IMR-90 (cell line): ENCODE data around the gene EPHB6. TPM values are rescaled to one million over a fixed set of nuclear protein-coding genes. Genes with fewer than 3 reads are reported as not detected.

ENCODE experiments used
- ATAC-seq: fragments of 200-7000 bp; cut with Tn5 transposase; 2 replicates; pipeline ENCODE4 v1.9.1; 2020; ENCODE audit warnings: low read depth, mild to moderate bottlenecking, moderate library complexity
- BruUV-seq: library from RNA; stranded (reverse); fragments of 400-500 nt; replicated peaks from 2 replicates; lab custom pipeline; 2021; lab: Mats Ljungman, UMichigan
- CTCF ChIA-PET: fragments of 300-600 bp; formaldehyde crosslinking; extraction: SDS; loops from one replicate; lab custom pipeline; 2021; ENCODE audit warnings: antibody characterized with exemption; lab: Yijun Ruan, JAX
- POLR2A ChIA-PET: fragments of 300-600 bp; sonication (Branson Sonifier 250); formaldehyde crosslinking; loops from one replicate; lab custom pipeline; 2022; ENCODE audit warnings: antibody characterized with exemption; ENCODE audit not compliant: unreplicated experiment; lab: Charles Lee
- DNase-seq: peaks from one replicate; pipeline ENCODE4 v3.0.0; 2013
- H2AFZ ChIP-seq: replicated peaks from 2 replicates; pipeline ENCODE3; 2013; ENCODE audit warnings: low read length, mild to moderate bottlenecking; ENCODE audit not compliant: poor library complexity
- H2AK5ac ChIP-seq: 2 replicates; pipeline ENCODE4 v1.6.1; 2013; ENCODE audit warnings: low read depth, low read length, inconsistent platforms
- H2AK9ac ChIP-seq: replicated peaks from 2 replicates; pipeline ENCODE3; 2013; ENCODE audit warnings: mild to moderate bottlenecking, low read depth, low read length, moderate library complexity; ENCODE audit not compliant: poor library complexity
- H2BK120ac ChIP-seq: 2 replicates; pipeline ENCODE4 v1.6.1; 2013; ENCODE audit warnings: low read depth, low read length, inconsistent platforms
- H2BK15ac ChIP-seq: 3 replicates; pipeline ENCODE4 v1.6.1; 2013; ENCODE audit warnings: low read depth, low read length, inconsistent platforms
- H2BK20ac ChIP-seq: 2 replicates; pipeline ENCODE4 v1.6.1; 2013; ENCODE audit warnings: low read depth, mild to moderate bottlenecking, inconsistent platforms, low read length, moderate library complexity
- H2BK5ac ChIP-seq: 2 replicates; pipeline ENCODE4 v1.6.1; 2013; ENCODE audit warnings: mild to moderate bottlenecking, low read depth, low read length, inconsistent platforms; ENCODE audit not compliant: poor library complexity, severe bottlenecking
- H3K14ac ChIP-seq: replicated peaks from 2 replicates; pipeline ENCODE4 v1.6.1; 2013; ENCODE audit warnings: low read depth, low read length, inconsistent platforms
- H3K18ac ChIP-seq: 2 replicates; pipeline ENCODE4 v1.6.1; 2013; ENCODE audit warnings: low read depth, low read length, control low read depth
- H3K23ac ChIP-seq: 2 replicates; pipeline ENCODE4 v1.6.1; 2013; ENCODE audit warnings: low read depth, low read length, inconsistent platforms
- H3K27ac ChIP-seq: 2 replicates; pipeline ENCODE4 v1.5.1; 2013; ENCODE audit warnings: mild to moderate bottlenecking, control low read depth, low read length; ENCODE audit not compliant: insufficient read depth
- H3K27me3 ChIP-seq: 2 replicates; pipeline ENCODE4 v1.6.1; 2013; ENCODE audit warnings: low read length; ENCODE audit not compliant: control insufficient read depth, insufficient read depth
- H3K36me3 ChIP-seq: 2 replicates; pipeline ENCODE4 v1.6.1; 2013; ENCODE audit warnings: low read length, mixed read lengths; ENCODE audit not compliant: control insufficient read depth, insufficient read depth
- H3K4ac ChIP-seq: 2 replicates; pipeline ENCODE4 v1.6.1; 2013; ENCODE audit warnings: low read depth, low read length, inconsistent platforms
- H3K4me1 ChIP-seq: 2 replicates; pipeline ENCODE4 v1.6.1; 2013; ENCODE audit warnings: low read length, mixed read lengths; ENCODE audit not compliant: control insufficient read depth, insufficient read depth
- H3K4me2 ChIP-seq: 2 replicates; pipeline ENCODE4 v1.6.1; 2013; ENCODE audit warnings: low read depth, mild to moderate bottlenecking, control low read depth, low read length, moderate library complexity
- H3K4me3 ChIP-seq: 2 replicates; pipeline ENCODE4 v1.5.1; 2013; ENCODE audit warnings: low read depth, mild to moderate bottlenecking, control low read depth, low read length, moderate library complexity; ENCODE audit not compliant: insufficient read depth
- H3K56ac ChIP-seq: 2 replicates; pipeline ENCODE4 v1.6.1; 2013; ENCODE audit warnings: low read length, inconsistent platforms; ENCODE audit not compliant: insufficient read depth; ENCODE audit errors: extremely low read depth
- H3K79me1 ChIP-seq, 2 experiments: 2 replicates each; pipeline ENCODE4 v1.6.1; 2013; ENCODE audit warnings: low read length in 2 of 2, inconsistent platforms in 1 of 2, low read depth in 1 of 2
- H3K9ac ChIP-seq: 2 replicates; pipeline ENCODE4 v1.6.1; 2013; ENCODE audit warnings: low read depth, low read length, control low read depth
- H3K9me1 ChIP-seq: 2 replicates; pipeline ENCODE4 v1.6.1; 2013; ENCODE audit warnings: low read length, inconsistent platforms; ENCODE audit not compliant: insufficient read depth
- H3K9me3 ChIP-seq: 2 replicates; pipeline ENCODE4 v1.6.1; 2013; ENCODE audit warnings: low read length; ENCODE audit not compliant: control insufficient read depth, insufficient read depth
- H4K20me1 ChIP-seq: 2 replicates; pipeline ENCODE4 v1.6.1; 2013; ENCODE audit warnings: low read length, inconsistent platforms; ENCODE audit not compliant: insufficient read depth
- H4K5ac ChIP-seq: 2 replicates; pipeline ENCODE4 v1.6.1; 2013; ENCODE audit warnings: mild to moderate bottlenecking, low read depth, low read length, control low read depth
- H4K8ac ChIP-seq, 2 experiments: 2 replicates each; pipeline ENCODE4 v1.6.1; 2013; ENCODE audit warnings: low read depth in 2 of 2, low read length in 2 of 2, control low read depth in 1 of 2, inconsistent platforms in 1 of 2
- H4K91ac ChIP-seq: 2 replicates; pipeline ENCODE4 v1.6.1; 2013; ENCODE audit warnings: low read depth, low read length, inconsistent platforms; ENCODE audit not compliant: insufficient read depth
- BHLHE40 ChIP-seq: fragments of 150-350 bp; IDR thresholded peaks from 2 replicates; pipeline ENCODE4 v1.6.1; 2016; ENCODE audit warnings: mild to moderate bottlenecking, low read depth, low read length
- CEBPB ChIP-seq: IDR thresholded peaks from 2 replicates; pipeline ENCODE4 v1.6.1; 2012; ENCODE audit warnings: low read depth, low read length, improper control_type of control experiment
- CHD1 ChIP-seq: IDR thresholded peaks from 2 replicates; pipeline ENCODE4 v1.6.1; 2012; ENCODE audit warnings: low read depth, low read length, improper control_type of control experiment
- FOS ChIP-seq: fragments of 150-350 bp; IDR thresholded peaks from 2 replicates; pipeline ENCODE4 v1.6.1; 2016; ENCODE audit warnings: low read depth, low read length
- MAFK ChIP-seq: IDR thresholded peaks from 2 replicates; pipeline ENCODE4 v1.6.1; 2012; ENCODE audit warnings: low read depth, low read length, improper control_type of control experiment
- MAZ ChIP-seq: IDR thresholded peaks from 2 replicates; pipeline ENCODE4 v1.6.1; 2012; ENCODE audit warnings: low read depth, mild to moderate bottlenecking, low read length, improper control_type of control experiment, moderate library complexity, borderline replicate concordance
- MXI1 ChIP-seq: IDR thresholded peaks from 2 replicates; pipeline ENCODE4 v1.6.1; 2012; ENCODE audit warnings: low read depth, mild to moderate bottlenecking, low read length, moderate library complexity, borderline replicate concordance
- NFE2L2 ChIP-seq: fragments of 150-350 bp; IDR thresholded peaks from 2 replicates; pipeline ENCODE4 v1.6.1; 2016; ENCODE audit warnings: low read depth, mild to moderate bottlenecking, low read length
- POLR2A ChIP-seq: IDR thresholded peaks from 2 replicates; pipeline ENCODE4 v1.6.1; 2012; ENCODE audit warnings: mild to moderate bottlenecking, low read depth, low read length
- RAD21 ChIP-seq: IDR thresholded peaks from 2 replicates; pipeline ENCODE4 v1.6.1; 2012; ENCODE audit warnings: low read length, improper control_type of control experiment
- RCOR1 ChIP-seq: IDR thresholded peaks from 2 replicates; pipeline ENCODE4 v1.6.1; 2012; ENCODE audit warnings: mild to moderate bottlenecking, low read length, improper control_type of control experiment; ENCODE audit not compliant: insufficient replicate concordance
- RFX5 ChIP-seq: IDR thresholded peaks from 2 replicates; pipeline ENCODE4 v1.8.0; 2012; ENCODE audit warnings: low read depth, mild to moderate bottlenecking, low read length, moderate library complexity
- USF2 ChIP-seq: fragments of 150-350 bp; IDR thresholded peaks from 2 replicates; pipeline ENCODE4 v1.6.1; 2017; ENCODE audit warnings: mild to moderate bottlenecking, antibody characterized with exemption, low read length, low read depth
- dilution Hi-C: fragments of 300-500 bp; cut with HindIII; formaldehyde crosslinking; loops from one replicate; pipeline ENCODE4 v1.14.3; 2018; ENCODE audit warnings: low sequenced_read_pairs; ENCODE audit not compliant: unreplicated experiment
- in situ Hi-C: fragments of 300-500 bp; cut with MboI; formaldehyde crosslinking; loops from 3 replicates; pipeline ENCODE4 v1.14.3; 2019; ENCODE audit warnings: low sequenced_read_pairs, inconsistent platforms, mixed read lengths
- intact Hi-C: fragments of 100-400 bp; cut with micrococcal nuclease; formaldehyde crosslinking; loops from 2 replicates; pipeline ENCODE4 v1.10.0; 2022
- polyA plus RNA-seq, 3 experiments: library from polyadenylated mRNA; depleted of rRNA; stranded (reverse); fragments of >200 nt; gene quantifications; 2 replicates each; pipeline ENCODE4 v1.2.3, GENCODE V29; 2012; ENCODE audit warnings: low replicate concordance in 1 of 3
- total RNA-seq: library from RNA; depleted of rRNA; stranded (reverse); fragments of >200 nt; gene quantifications from 2 replicates; pipeline ENCODE4 v1.2.3, GENCODE V29; 2012
- TF ChIP-seq, protein P1 (sequence below): conservative IDR thresholded peaks from 2 replicates; pipeline ENCODE4 v1.5.1; 2012; ENCODE audit warnings: mild to moderate bottlenecking, low read depth, low read length, improper control_type of control experiment
- TF ChIP-seq, protein P2 (sequence below): fragments of 150-350 bp; IDR thresholded peaks from 2 replicates; pipeline ENCODE4 v1.6.1; 2016; ENCODE audit warnings: low read depth, mild to moderate bottlenecking, low read length, moderate library complexity, borderline replicate concordance

The EPHB6 gene
- total and polyA plus RNA-seq, 2 of the 4 experiments (the other 2 are of a cell fraction): under 0.01 to 0.60 TPM

GRCh38 chr7:142904128-142904527 lies 49.3 kb downstream of the EPHB6 start:
- Histone ChIP-seq H3K4ac (no peak overlapping the region), H3K56ac (no peak overlapping the region), H2AK5ac (no peak overlapping the region), H3K18ac (no peak overlapping the region), H2BK20ac (no peak overlapping the region), H3K4me2 (no peak overlapping the region), H2AK9ac (no peak overlapping the region), H3K4me1 (no peaks in the 10 kb centered on the region), H2BK120ac (no peak overlapping the region), H3K36me3 (no peaks in the 10 kb centered on the region), H4K5ac (no peak overlapping the region), H3K14ac (no peak overlapping the region), H2BK15ac (no peak overlapping the region), H3K27me3 (no peaks in the 10 kb centered on the region), H3K9ac (no peak overlapping the region), H2BK5ac (no peak overlapping the region), H3K23ac (no peak overlapping the region), H3K9me3 (peaks cover 6% of the 10 kb centered on the region), H2AFZ (no peak overlapping the region), H3K27ac (no peak overlapping the region), H4K20me1 (no peaks in the 10 kb centered on the region), H3K79me1 (no peaks in the 10 kb centered on the region), H3K9me1 (no peaks in the 10 kb centered on the region), H4K91ac (no peak overlapping the region), H3K4me3 (no peak overlapping the region), H4K8ac (no peak overlapping the region)
- DNase-seq (no peak), ATAC-seq (no peak)
- ChIA-PET POLR2A (no interaction called here), CTCF (interaction anchor here (0.6 kb wide), 1 partner anchor 61 kb away, joined by 3 read pairs; no protein-coding TSS in a partner anchor)
- dilution Hi-C loops (no loop called here), in situ Hi-C loops (no loop called here), intact Hi-C loops (no loop called here)
- no peak for TF ChIP-seq MXI1
- no peak for TF ChIP-seq RFX5
- TF ChIP-seq, protein P1, sequence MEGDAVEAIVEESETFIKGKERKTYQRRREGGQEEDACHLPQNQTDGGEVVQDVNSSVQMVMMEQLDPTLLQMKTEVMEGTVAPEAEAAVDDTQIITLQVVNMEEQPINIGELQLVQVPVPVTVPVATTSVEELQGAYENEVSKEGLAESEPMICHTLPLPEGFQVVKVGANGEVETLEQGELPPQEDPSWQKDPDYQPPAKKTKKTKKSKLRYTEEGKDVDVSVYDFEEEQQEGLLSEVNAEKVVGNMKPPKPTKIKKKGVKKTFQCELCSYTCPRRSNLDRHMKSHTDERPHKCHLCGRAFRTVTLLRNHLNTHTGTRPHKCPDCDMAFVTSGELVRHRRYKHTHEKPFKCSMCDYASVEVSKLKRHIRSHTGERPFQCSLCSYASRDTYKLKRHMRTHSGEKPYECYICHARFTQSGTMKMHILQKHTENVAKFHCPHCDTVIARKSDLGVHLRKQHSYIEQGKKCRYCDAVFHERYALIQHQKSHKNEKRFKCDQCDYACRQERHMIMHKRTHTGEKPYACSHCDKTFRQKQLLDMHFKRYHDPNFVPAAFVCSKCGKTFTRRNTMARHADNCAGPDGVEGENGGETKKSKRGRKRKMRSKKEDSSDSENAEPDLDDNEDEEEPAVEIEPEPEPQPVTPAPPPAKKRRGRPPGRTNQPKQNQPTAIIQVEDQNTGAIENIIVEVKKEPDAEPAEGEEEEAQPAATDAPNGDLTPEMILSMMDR: no peak
- no peak for TF ChIP-seq USF2
- TF ChIP-seq, protein P2, sequence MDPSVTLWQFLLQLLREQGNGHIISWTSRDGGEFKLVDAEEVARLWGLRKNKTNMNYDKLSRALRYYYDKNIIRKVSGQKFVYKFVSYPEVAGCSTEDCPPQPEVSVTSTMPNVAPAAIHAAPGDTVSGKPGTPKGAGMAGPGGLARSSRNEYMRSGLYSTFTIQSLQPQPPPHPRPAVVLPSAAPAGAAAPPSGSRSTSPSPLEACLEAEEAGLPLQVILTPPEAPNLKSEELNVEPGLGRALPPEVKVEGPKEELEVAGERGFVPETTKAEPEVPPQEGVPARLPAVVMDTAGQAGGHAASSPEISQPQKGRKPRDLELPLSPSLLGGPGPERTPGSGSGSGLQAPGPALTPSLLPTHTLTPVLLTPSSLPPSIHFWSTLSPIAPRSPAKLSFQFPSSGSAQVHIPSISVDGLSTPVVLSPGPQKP: no peak
- no peak for TF ChIP-seq MAZ
- TF ChIP-seq RCOR1: no peak
- no peak for TF ChIP-seq POLR2A
- no peak for TF ChIP-seq MAFK
- TF ChIP-seq NFE2L2: no peak
- no peak for TF ChIP-seq BHLHE40
- TF ChIP-seq CHD1: no peak
- no peak for TF ChIP-seq FOS
- no peak for TF ChIP-seq CEBPB
- TF ChIP-seq RAD21: no peak
- no TSS peak for BruUV-seq
